SK-N-SH (cell line): ENCODE data around the gene CPNE7.

ENCODE experiments used
- CTCF ChIP-seq: fragments of 200-600 bp; sonication (generic); IDR thresholded peaks from 2 replicates; pipeline ENCODE4 v1.6.1; 2017; ENCODE audit warnings: antibody characterized with exemption, mild to moderate bottlenecking, moderate library complexity
- EZH2phosphoT487 ChIP-seq: fragments of 200-600 bp; sonication (generic); IDR thresholded peaks from 2 replicates; pipeline ENCODE4 v1.6.1; 2017; ENCODE audit warnings: low read depth, mixed run types, mild to moderate bottlenecking, antibody characterized with exemption, moderate library complexity, borderline replicate concordance
- NFIC ChIP-seq: IDR thresholded peaks from 2 replicates; pipeline ENCODE4 v1.4.0; 2012; ENCODE audit warnings: borderline replicate concordance
- POLR2AphosphoS5 ChIP-seq: IDR thresholded peaks from 2 replicates; pipeline ENCODE4 v1.6.1; 2012; ENCODE audit warnings: low read depth, low read length
- SIN3A ChIP-seq: IDR thresholded peaks from 2 replicates; pipeline ENCODE4 v1.6.1; 2012; ENCODE audit warnings: low read depth, mild to moderate bottlenecking, low read length, moderate library complexity, borderline replicate concordance
- USF2 ChIP-seq: fragments of 150-350 bp; IDR thresholded peaks from 2 replicates; pipeline ENCODE4 v1.6.1; 2017; ENCODE audit warnings: antibody characterized with exemption, low read length, low read depth, borderline replicate concordance
- TF ChIP-seq, protein P1 (sequence below): IDR thresholded peaks from 2 replicates; pipeline ENCODE4; 2012

DNA sequence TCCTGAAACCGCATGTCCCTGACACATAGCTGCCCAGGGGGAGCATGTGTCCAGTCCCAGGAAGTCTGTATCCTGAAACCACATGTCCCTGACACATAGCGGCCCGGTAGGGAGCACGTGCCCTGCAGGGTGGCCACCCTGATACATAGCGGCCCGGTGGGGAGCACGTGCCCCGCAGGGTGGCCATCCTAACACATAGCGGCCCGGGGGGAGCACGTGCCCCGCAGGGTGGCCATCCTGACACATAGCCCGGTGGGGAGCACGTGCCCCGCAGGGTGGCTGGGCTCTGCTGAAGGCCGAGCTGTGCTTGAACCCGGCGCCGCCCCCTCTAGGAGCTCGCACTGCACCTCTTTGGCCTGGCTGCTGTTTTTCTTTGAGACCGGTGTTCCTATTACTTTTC is 33.8 kb upstream of the CPNE7 start:
- TF ChIP-seq NFIC, result no peak
- TF ChIP-seq SIN3A, result no peak
- no peak for TF ChIP-seq CTCF
- no peak for TF ChIP-seq EZH2phosphoT487
- TF ChIP-seq POLR2AphosphoS5, result no peak
- TF ChIP-seq, protein P1, sequence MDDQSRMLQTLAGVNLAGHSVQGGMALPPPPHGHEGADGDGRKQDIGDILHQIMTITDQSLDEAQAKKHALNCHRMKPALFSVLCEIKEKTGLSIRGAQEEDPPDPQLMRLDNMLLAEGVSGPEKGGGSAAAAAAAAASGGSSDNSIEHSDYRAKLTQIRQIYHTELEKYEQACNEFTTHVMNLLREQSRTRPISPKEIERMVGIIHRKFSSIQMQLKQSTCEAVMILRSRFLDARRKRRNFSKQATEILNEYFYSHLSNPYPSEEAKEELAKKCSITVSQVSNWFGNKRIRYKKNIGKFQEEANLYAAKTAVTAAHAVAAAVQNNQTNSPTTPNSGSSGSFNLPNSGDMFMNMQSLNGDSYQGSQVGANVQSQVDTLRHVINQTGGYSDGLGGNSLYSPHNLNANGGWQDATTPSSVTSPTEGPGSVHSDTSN, result no peak
- no peak for TF ChIP-seq USF2
